Umbilical cord (tissue), 2 donors: ENCODE measurements around the gene SYNPO2. TPM values are rescaled to one million over a fixed set of nuclear protein-coding genes. Genes with fewer than 3 reads are reported as not detected.
"Not testable (repeated sequence)": the region's sequence is repeated elsewhere in the genome, so short reads cannot be mapped to it uniquely, and the experiment has no call there.

Experiments
- DNase-seq: peaks from one replicate; pipeline ENCODE4 v3.0.0-alpha.2; 2015; ENCODE audit warnings: low spot score
- total RNA-seq: library from RNA; depleted of rRNA; stranded (reverse); fragments of >200 nt; gene quantifications from one replicate; pipeline ENCODE4 v1.2.3, GENCODE V29; 2014; ENCODE audit warnings: low replicate concordance; ENCODE audit not compliant: insufficient read depth

The SYNPO2 gene
- total RNA-seq, 1 donor from 2014 or later, result 590 TPM

- no peak for DNase-seq
Measured at GRCh38 chr4:118975449-118976192, 87.0 kb downstream of the SYNPO2 start.

DNA sequence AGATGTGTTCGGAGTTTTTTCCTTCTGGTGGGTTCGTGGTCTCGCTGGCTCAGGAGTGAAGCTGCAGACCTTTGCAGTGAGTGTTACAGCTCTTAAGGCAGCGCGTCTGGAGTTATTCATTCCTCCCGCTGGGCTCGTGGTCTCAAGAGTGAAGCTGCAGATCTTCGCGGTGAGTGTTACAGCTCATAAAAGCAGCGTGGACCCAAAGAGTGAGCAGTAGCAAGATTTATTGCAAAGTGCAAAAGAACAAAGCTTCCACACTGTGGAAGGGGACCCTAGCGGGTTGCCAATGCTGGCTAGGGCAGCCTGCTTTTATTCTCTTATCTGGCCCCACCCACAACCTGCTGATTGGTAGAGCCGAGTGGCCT, 87.5 kb downstream of the SYNPO2 start:
- DNase-seq, result not testable (repeated sequence)

DNA sequence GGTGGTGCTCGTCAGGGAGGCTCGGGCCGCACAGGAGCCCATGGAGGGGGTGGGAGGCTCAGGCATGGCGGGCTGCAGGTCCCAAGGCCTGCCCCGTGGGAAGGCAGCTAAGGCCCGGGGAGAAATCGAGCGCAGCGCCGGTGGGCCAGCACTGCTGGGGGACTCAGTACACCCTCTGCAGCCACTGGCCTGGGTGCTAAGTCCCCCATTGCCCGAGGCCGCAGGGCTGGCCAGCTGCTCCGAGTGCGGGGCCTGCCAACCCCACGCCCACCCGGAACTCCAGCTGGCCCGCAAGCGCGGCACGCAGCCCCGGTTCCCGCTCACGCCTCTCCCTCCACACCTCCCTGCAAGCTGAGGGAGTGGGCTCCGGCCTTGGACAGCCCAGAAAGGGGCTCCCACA, 88.4 kb downstream of the SYNPO2 start:
- DNase-seq, result not testable (repeated sequence)

GRCh38 chr4:118979712-118980111, 91.1 kb downstream of the SYNPO2 start:
- DNase-seq, result no peak

GRCh38 chr4:118981171-118981838, 92.7 kb downstream of the SYNPO2 start:
- DNase-seq, result no peak

- peak; percentile 81 for DNase-seq
Measured at GRCh38 chr4:118981839-118982381, 93.3 kb downstream of the SYNPO2 start.

GRCh38 chr4:118983293-118983692, 94.6 kb downstream of the SYNPO2 start:
- no peak for DNase-seq

DNA sequence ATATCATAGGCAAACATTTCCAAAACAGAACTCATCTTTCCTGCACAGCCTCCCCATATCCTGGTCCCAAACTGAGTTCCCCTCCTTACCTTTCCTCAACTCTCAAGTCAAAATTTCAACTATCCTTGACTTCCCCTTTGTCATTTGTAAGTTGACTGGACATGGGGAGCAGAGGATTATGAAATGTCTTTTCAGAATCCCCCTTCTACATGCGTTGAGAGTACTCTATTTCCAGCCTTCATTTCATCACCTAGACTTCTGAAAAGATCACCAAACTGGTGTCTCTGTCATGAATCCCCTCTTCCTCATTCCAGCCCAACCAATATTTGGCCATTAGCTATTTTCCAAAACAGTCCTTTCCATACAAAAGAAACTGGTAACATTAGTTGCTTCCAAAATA, 95.2 kb downstream of the SYNPO2 start:
- DNase-seq, result no peak

- DNase-seq, result no peak
Measured at GRCh38 chr4:118985170-118986000, 96.7 kb downstream of the SYNPO2 start.

DNA sequence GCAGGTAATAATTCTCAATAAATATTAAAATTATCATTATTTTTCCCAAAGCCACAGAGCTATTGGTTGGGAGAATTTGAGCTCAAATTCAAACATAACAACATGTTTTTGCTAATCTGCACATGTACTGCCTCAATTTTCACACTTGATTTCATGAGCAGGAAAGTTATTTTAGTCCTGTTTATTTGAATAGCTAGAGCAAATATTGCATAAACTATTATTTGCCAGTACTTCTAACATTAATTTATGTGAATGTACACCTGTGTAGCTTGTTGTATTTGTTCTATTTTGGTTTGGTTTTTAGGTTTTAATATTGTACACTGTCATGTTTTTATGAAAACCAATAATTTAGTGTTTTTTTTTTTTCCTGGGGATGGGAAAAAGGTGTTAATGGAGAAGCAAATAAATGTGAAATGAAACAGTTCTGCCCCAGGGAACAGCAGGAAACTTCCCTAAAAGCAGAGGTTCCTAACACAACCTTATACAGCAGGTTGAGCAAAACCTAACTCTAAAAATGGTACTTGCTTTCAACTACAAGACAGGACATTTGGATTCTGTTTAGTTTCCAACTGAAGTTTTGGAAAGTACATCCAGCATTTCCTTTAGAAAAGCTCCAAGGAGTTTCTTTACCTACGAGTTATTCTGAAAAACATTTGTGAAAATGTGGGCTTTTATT, 99.4 kb downstream of the SYNPO2 start:
- no peak for DNase-seq

GRCh38 chr4:118988635-118988972, 100.0 kb downstream of the SYNPO2 start:
- no peak for DNase-seq

GRCh38 chr4:118989098-118990080, 100.7 kb downstream of the SYNPO2 start:
- peak; percentile 28 for DNase-seq

GRCh38 chr4:118991686-118992085, 103.0 kb downstream of the SYNPO2 start:
- DNase-seq, result no peak

DNA sequence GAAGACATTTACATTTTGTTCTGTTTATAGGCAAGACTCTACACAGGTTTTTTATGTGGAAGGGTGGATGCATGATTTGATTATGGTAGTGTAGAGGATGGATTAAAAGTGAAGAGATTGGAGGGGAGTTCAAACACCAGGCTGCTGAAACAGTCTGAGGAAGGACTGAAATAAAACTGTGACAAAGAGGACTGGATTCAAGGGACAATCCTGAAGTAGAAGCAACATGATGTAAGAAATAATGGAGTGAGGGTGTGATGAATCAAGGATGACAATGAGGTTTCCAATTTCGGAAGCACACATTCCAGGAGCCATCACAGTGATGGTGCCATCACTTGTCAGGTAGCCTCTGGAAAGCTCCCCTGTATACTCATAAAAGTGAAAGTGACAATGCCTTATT, 103.5 kb downstream of the SYNPO2 start:
- no peak for DNase-seq

- no peak for DNase-seq
Measured at GRCh38 chr4:118993333-118993732, 104.7 kb downstream of the SYNPO2 start.

DNA sequence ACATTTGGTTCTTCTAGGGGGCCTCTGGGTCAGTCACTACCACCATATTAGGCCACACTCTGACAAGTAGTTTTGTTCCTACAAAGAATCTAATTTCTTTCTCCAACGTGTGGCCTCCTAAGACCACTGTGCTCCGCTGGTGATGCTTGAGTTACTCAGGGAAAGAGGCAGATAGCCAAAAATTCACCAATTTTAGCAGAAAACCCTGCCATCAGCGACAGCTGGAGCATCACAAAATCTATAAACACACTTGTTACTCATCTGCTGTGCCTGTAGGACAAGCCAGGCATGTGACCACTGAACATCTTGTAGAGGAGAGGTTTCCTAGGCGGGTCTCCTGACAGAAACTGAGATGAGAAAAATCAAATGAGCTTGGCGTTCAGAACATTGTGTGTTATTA, 105.4 kb downstream of the SYNPO2 start:
- DNase-seq, result no peak

DNA sequence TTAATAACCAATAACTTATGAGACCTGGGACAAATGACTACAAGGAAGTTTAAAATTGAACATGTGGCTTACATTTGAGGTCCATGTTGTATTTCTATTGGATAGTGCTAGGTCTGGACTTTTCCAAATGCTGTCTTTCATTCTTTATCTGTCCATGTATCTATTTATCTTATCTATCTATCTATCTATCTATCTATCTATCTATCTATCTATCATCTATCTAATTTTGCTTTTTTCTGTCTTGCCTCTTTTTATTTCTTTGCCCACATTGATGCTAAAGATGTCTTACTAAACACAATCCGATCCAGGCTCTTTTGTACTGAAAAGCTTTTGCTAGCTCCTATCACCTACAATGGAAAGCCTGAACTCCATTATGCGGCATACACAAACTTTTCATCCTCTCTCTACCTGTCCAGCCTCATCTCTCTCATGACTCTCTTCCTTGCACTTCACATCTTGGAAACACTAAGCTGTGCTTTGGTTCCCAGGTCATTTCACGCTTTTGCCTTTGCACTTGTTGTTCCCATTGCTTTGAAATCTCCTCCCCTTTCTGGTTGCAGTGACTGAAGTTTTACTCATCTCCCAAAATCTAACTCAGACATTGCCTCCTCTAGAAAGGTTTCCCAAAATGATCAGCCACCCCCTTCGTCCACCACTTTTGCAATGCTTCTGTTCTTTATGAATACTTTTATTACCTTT, 107.2 kb downstream of the SYNPO2 start:
- DNase-seq, result no peak

GRCh38 chr4:118997601-118998000, 108.9 kb downstream of the SYNPO2 start:
- peak; percentile 30 for DNase-seq

GRCh38 chr4:118999919-119000318, 111.3 kb downstream of the SYNPO2 start:
- DNase-seq, result no peak

DNA sequence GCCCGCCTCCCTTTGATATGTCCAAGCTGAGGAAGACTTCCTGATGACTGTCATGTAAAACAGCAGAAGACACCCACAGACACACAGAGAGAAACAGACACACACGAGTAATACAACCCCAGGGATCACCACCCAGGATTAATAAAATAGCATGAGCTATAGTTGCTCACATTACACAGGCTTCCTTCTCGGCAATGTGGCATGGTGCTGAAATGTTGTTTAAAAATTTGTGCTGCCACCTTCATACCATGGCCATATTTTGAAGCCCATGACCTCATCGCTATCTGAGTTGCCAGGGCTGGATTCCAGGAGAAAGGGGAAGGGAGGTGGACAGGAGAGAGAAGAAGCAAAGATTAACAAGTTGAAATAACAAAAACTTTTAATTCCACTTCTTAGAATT, 111.7 kb downstream of the SYNPO2 start:
- DNase-seq, result peak; percentile 27
